Sigmoid colon (tissue), 7 donors: ENCODE results near the gene FUNDC2. TPM values are rescaled to one million over a fixed set of nuclear protein-coding genes. Genes with fewer than 3 reads are reported as not detected.
A peak's percentile ranks its signal among the peaks of the same experiment; 100 is the strongest.

Source experiments
- DNase-seq: peaks from one replicate; pipeline ENCODE4 v3.0.0-alpha.2; 2019
- H3K27ac ChIP-seq, 4 donors: fragments of 200-600 bp; sonication (generic); one replicate each; pipeline ENCODE4 v1.5.1; 2016 to 2019; ENCODE audit warnings: mild to moderate bottlenecking in 1 of 4
- H3K27me3 ChIP-seq, 3 donors: fragments of 200-600 bp; sonication (generic); one replicate each; pipeline ENCODE4 v1.5.1; 2019; ENCODE audit warnings: mild to moderate bottlenecking in 1 of 3
- H3K36me3 ChIP-seq, 4 donors: fragments of 200-600 bp; sonication (generic); one replicate each; pipeline ENCODE4 v1.5.1; 2016 to 2019
- H3K4me1 ChIP-seq, 4 donors: fragments of 200-600 bp; sonication (generic); one replicate each; pipeline ENCODE4 v1.5.1; 2017 to 2019
- H3K4me3 ChIP-seq, 4 donors: fragments of 200-600 bp; sonication (generic); one replicate each; pipeline ENCODE4 v1.5.1; 2017 to 2019; ENCODE audit warnings: mild to moderate bottlenecking in 2 of 4, moderate library complexity in 1 of 4
- H3K9me3 ChIP-seq, 4 donors: fragments of 200-600 bp in 3 of 4; sonication (generic) in 3 of 4; one replicate each; pipeline versions ENCODE4 v1.5.1 to v1.6.1; 2013 to 2019
- CTCF ChIP-seq, 4 experiments: fragments of 450-650 bp in 3 of 4; fragments of 200-600 bp in 1 of 4; IDR thresholded peaks; one replicate each; pipeline ENCODE4 v1.5.1; 2016 to 2019; ENCODE audit warnings: antibody characterized with exemption in 4 of 4, mild to moderate bottlenecking in 3 of 4, moderate library complexity in 2 of 4
- EP300 ChIP-seq, 4 donors: sonication (generic); formaldehyde crosslinking; IDR thresholded peaks; one replicate each; pipeline ENCODE4 v1.6.1; 2017; ENCODE audit warnings: antibody characterized with exemption in 4 of 4
- POLR2A ChIP-seq, 2 donors: fragments of 450-650 bp; IDR thresholded peaks; one replicate each; pipeline ENCODE4 v1.6.1; 2016; ENCODE audit warnings: antibody characterized with exemption in 2 of 2, mild to moderate bottlenecking in 2 of 2, moderate library complexity in 2 of 2
- POLR2AphosphoS5 ChIP-seq, 4 donors: sonication (generic); formaldehyde crosslinking; IDR thresholded peaks; one replicate each; pipeline ENCODE4 v1.6.1; 2017; ENCODE audit warnings: antibody characterized with exemption in 4 of 4
- WGBS, 2 donors: extraction: QIAGEN DNeasy Blood & Tissue Kit; methylation state at CpG; one replicate each; pipeline ENCODE4 v1.1.7; 2013; 5-methylcytosine and 5-hydroxymethylcytosine counted together
- intact Hi-C: fragments of 100-400 bp; cut with DNase I; formaldehyde crosslinking; loops from one replicate; pipeline ENCODE4 v1.15.1; 2023
- polyA plus RNA-seq, 3 donors: library from polyadenylated mRNA; stranded (reverse); fragments of 200-250 nt; gene quantifications; one replicate each; pipeline ENCODE4 v1.2.3, GENCODE V29; 2013
- total RNA-seq, 4 donors: library from RNA; depleted of rRNA; stranded (reverse); fragments of >200 nt; gene quantifications; one replicate each; pipeline ENCODE4 v1.1.0, GENCODE V29; 2016
- donor health status: healthy with polysubstance abuse.
- donor health status: Bipolar disorder and iron deficiency.
- donor health status: healthy.

Gene FUNDC2
- total and polyA plus RNA-seq, 7 donors, result 74.0 to 109 (median 96.4) TPM

GRCh38 chrX:155046129-155046810, 19.6 kb downstream of the FUNDC2 start:
- intact Hi-C loops, result no loop called here
- 92% methylated on average over 6 of the region's 6 CpGs for WGBS, 2 donors
- H3K36me3 ChIP-seq, result peaks cover 0 to 12% (median 0%) of the 10 kb centered on the region in 4 donors
- TF ChIP-seq CTCF (IDR thresholded peaks at IDR 0.05), result no peak
- TF ChIP-seq POLR2AphosphoS5 (IDR thresholded peaks at IDR 0.05), result no peak
- TF ChIP-seq EP300 (IDR thresholded peaks at IDR 0.05), result no peak
- no peak for TF ChIP-seq POLR2A (IDR thresholded peaks at IDR 0.05)
- H3K27ac ChIP-seq, result no peak overlapping the region
- H3K4me3 ChIP-seq, result no peak overlapping the region
- no peaks in the 10 kb centered on the region for H3K4me1 ChIP-seq
- DNase-seq, result no peak
- no peaks in the 10 kb centered on the region for H3K9me3 ChIP-seq
- H3K27me3 ChIP-seq, result no peaks in the 10 kb centered on the region

GRCh38 chrX:155046811-155047528, 20.3 kb downstream of the FUNDC2 start:
- peaks cover 0 to 12% (median 0%) of the 10 kb centered on the region in 4 donors for H3K36me3 ChIP-seq
- intact Hi-C loops, result no loop called here
- no peak overlapping the region for H3K27ac ChIP-seq
- WGBS, 2 donors, result 90 to 93% methylated on average over 5 of the region's 5 CpGs
- no peak for TF ChIP-seq POLR2AphosphoS5 (IDR thresholded peaks at IDR 0.05)
- TF ChIP-seq CTCF (IDR thresholded peaks at IDR 0.05), result no peak
- no peak for TF ChIP-seq POLR2A (IDR thresholded peaks at IDR 0.05)
- no peak for TF ChIP-seq EP300 (IDR thresholded peaks at IDR 0.05)
- no peaks in the 10 kb centered on the region for H3K9me3 ChIP-seq
- no peaks in the 10 kb centered on the region for H3K4me1 ChIP-seq
- DNase-seq, result no peak
- no peaks in the 10 kb centered on the region for H3K27me3 ChIP-seq
- H3K4me3 ChIP-seq, result no peak overlapping the region

GRCh38 chrX:155048977-155049619, 22.5 kb downstream of the FUNDC2 start:
- Histone ChIP-seq H3K27ac (no peak overlapping the region), H3K4me1 (no peaks in the 10 kb centered on the region), H3K9me3 (no peaks in the 10 kb centered on the region), H3K27me3 (no peaks in the 10 kb centered on the region), H3K36me3 (peaks cover 0 to 12% (median 0%) of the 10 kb centered on the region in 4 donors), H3K4me3 (no peak overlapping the region)
- intact Hi-C loops, result no loop called here
- TF ChIP-seq EP300 (IDR thresholded peaks at IDR 0.05), result no peak
- peak in 2 of 4 experiments; percentile 10 to 41 for TF ChIP-seq CTCF (IDR thresholded peaks at IDR 0.05)
- peak; percentile 69 for DNase-seq
- WGBS, 2 donors, result 46 to 49% methylated on average over 9 of the region's 9 CpGs

- 25 to 71% methylated on average over 5 of the region's 5 CpGs for WGBS, 2 donors
- no peak overlapping the region for H3K27ac ChIP-seq
- no peaks in the 10 kb centered on the region for H3K9me3 ChIP-seq
- intact Hi-C loops, result loop anchor here (10.0 kb wide), 1 partner anchor 138 kb away; no protein-coding TSS in a partner anchor
- H3K4me3 ChIP-seq, result no peak overlapping the region
- H3K36me3 ChIP-seq, result peaks cover 0 to 4% (median 0%) of the 10 kb centered on the region in 4 donors
- TF ChIP-seq CTCF (IDR thresholded peaks at IDR 0.05), result no peak
- no peak for TF ChIP-seq POLR2AphosphoS5 (IDR thresholded peaks at IDR 0.05)
- no peak for TF ChIP-seq EP300 (IDR thresholded peaks at IDR 0.05)
- TF ChIP-seq POLR2A (IDR thresholded peaks at IDR 0.05), result no peak
- peaks cover 0 to 6% (median 2%) of the 10 kb centered on the region in 4 donors for H3K4me1 ChIP-seq
- no peak for DNase-seq
- no peaks in the 10 kb centered on the region for H3K27me3 ChIP-seq
Measured at GRCh38 chrX:155052738-155053498, 26.3 kb downstream of the FUNDC2 start.
